HL-60 (cell line): ENCODE results near the gene PLCL2.

ENCODE experiments used
- CTCF ChIP-seq: IDR thresholded peaks from one replicate; pipeline ENCODE4 v1.5.1; 2011; ENCODE audit warnings: low read length, control low read depth, inconsistent platforms; ENCODE audit not compliant: insufficient read depth
- GABPA ChIP-seq: IDR thresholded peaks from 2 replicates; pipeline ENCODE4 v1.6.1; 2012; ENCODE audit warnings: low read depth
- POLR2AphosphoS5 ChIP-seq: IDR thresholded peaks from 2 replicates; pipeline ENCODE4 v1.6.1; 2012; ENCODE audit warnings: low read depth
- REST ChIP-seq: IDR thresholded peaks from 2 replicates; pipeline ENCODE4 v1.6.1; 2012; ENCODE audit warnings: low read depth; ENCODE audit not compliant: insufficient replicate concordance
- SPI1 ChIP-seq: IDR thresholded peaks from 2 replicates; pipeline ENCODE4 v1.6.1; 2012; ENCODE audit warnings: low read depth, mild to moderate bottlenecking, borderline replicate concordance

- no peak for TF ChIP-seq CTCF
- no peak for TF ChIP-seq POLR2AphosphoS5
- no peak for TF ChIP-seq SPI1
- TF ChIP-seq GABPA, result no peak
- TF ChIP-seq REST, result no peak
Observed at GRCh38 chr3:16900779-16901440, 16.2 kb downstream of the PLCL2 start.
